Stimulated activated naive CD8-positive, alpha-beta T cell treated with anti-CD3 and anti-CD28 coated beads, Interleukin-15, Interleukin-2, amounts not matched to agents 100 U/mL and 50 U/mL, for 24 hours (primary cell): ENCODE data around the gene STRIT1.
"Not testable (repeated sequence)": the region's sequence is repeated elsewhere in the genome, so short reads cannot be mapped to it uniquely, and the experiment has no call there.

ENCODE experiments used
- ATAC-seq: fragments of 150-1000 bp; cut with Tn5 transposase; one replicate; pipeline ENCODE4 v1.10.0; 2021
- DNase-seq: peaks from one replicate; pipeline ENCODE4 v3.0.0; 2021

The STRIT1 gene

GRCh38 chr3:155313300-155313699 lies 19.8 kb upstream of the STRIT1 start:
- DNase-seq (no peak), ATAC-seq (no peak)

DNA sequence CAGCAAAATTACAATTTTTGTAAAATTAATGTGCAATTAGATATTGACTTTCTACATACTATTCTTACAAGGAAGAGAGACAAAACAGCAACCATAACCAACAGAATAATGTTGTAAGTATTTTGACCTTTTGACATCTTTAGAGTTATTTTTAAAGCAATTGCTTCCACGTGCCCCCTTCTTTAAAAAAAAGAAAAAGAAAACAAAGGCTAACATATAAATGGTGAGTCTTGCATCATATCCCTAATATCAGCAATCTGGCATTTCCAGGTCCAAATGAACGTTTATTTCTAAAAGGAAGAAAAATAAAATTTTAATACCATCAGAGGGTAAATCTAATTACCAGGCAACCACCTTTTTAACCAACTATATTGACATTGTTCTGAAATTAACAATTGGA lies 19.3 kb upstream of the STRIT1 start:
- ATAC-seq (no peak), DNase-seq (no peak)

DNA sequence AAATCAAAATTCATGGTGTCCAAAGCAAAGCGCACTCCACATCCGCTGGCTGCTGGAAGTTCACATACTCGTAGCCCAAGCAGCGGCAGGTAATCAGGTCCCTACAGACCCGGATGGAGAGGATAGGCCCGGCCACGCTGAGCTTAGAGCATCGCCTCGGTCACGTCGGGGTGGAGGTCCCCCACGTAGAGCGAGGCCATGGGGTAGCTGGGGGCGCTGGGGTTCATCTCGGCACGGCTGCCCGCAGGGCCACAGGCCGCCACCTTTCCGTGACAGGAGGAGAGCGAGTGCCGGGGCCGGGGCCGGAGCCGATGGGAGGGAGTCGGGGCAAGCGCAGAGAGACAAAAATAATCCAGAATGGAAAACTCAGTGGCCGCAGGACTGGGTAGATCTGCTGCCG lies 16.1 kb upstream of the STRIT1 start:
- ATAC-seq (no peak), DNase-seq (no peak)

- no peak for ATAC-seq
Observed at GRCh38 chr3:155308831-155309230, 15.3 kb upstream of the STRIT1 start.

DNA sequence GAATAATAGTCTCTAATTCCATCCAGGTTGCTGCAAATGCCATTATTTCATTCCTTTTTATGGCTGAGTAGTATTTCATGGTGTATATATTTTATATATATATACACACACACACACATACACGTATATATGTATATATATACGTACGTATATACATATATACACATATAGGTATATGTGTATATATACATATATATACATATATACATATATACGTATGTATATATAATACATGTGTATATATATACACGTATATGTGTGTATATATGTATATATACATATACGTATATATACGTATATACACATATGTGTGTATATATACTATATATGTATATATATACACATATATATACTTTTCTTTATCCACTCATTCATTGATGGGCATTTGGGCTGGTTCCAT lies 13.7 kb upstream of the STRIT1 start:
- DNase-seq (no peak), ATAC-seq (no peak)

More at GRCh38 chr3:155308831-155309230, 15.3 kb upstream of the STRIT1 start:
- DNase-seq, result no peak

GRCh38 chr3:155304394-155304793 lies 10.9 kb upstream of the STRIT1 start:
- ATAC-seq, result no peak

GRCh38 chr3:155303540-155304097 lies 10.1 kb upstream of the STRIT1 start:
- DNase-seq (no peak), ATAC-seq (no peak)

More at GRCh38 chr3:155304394-155304793, 10.9 kb upstream of the STRIT1 start:
- DNase-seq, result no peak

DNA sequence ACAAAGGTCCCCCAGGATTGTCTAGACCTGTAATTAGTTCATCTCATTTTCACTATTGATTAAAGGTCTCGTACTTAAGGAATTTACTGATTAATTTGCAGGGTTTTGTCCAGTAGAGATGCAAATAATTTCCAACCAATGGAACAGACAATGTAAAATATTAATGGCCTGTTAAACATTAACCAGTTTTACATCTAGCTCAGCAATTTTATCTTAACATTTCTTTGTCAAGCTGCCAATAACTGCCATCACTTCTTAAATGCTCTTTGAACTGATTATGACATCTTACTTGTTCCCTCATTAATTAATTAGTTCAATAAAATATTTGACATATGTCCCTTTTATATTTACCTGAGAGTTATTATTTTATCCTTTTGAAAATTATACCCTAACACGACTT lies 9.4 kb upstream of the STRIT1 start:
- no peak for ATAC-seq
- no peak for DNase-seq

- ATAC-seq, result no peak
- no peak for DNase-seq
Observed at GRCh38 chr3:155302481-155302880, 9.0 kb upstream of the STRIT1 start.

GRCh38 chr3:155297100-155297499 lies 3.6 kb upstream of the STRIT1 start:
- DNase-seq (no peak), ATAC-seq (no peak)

DNA sequence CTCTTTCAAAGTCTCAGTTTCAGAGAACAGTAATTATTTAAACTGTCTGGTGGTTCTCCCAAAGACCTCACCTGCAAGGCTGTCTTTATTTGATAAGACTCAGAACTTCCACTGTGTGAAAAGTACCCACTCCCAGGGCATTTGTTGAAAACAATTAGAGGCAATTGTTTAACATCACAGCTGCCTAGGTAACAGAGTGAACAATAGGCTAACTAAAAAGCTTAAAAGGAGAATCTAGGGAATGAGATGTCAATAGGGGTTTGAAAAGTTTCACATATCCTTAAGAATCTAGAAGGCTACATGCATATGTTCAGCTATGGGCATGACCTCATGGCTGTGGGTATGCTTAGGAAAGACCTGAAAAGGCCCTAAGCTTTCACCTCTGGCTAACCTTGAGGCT lies 2.9 kb upstream of the STRIT1 start:
- no peak for DNase-seq
- ATAC-seq, result no peak

DNA sequence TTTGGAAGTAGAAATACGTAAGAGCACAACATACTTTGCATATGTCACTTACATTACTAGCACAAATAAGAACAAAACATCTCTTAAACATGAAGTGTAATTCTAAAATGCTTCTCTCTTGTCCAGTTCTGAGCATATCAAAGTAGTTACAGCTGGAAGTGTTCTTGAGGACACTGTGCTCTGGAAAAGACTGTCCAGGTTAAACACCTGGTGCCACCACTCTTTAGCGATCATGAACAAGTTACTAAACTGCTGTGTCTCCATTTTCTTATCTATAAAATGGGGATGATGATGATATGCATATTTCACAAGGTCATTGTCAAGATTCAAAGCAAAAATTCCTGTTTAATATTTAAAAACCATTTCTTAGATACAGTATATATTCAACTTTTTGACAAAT lies 790 bp downstream of the STRIT1 start:
- no peak for DNase-seq
- ATAC-seq, result no peak

DNA sequence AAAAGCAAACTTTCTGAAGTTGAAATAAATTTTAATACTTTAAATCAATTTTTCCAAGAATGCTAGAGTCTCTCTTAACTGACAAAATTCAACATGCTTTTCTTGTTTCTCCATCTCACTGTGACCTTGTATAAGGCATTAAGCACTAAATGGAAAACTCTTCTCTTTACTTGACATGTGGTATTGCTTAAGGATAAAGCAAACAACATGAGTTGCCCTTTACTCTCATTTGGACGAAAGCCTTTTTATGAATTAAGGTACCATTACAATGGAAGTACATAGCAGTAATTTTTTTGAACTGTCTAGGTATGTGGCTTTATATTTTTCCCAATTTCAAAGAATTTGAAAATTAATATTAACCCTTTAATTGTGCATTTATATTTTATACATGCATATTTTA lies 1.4 kb downstream of the STRIT1 start:
- no peak for DNase-seq
- ATAC-seq, result no peak

DNA sequence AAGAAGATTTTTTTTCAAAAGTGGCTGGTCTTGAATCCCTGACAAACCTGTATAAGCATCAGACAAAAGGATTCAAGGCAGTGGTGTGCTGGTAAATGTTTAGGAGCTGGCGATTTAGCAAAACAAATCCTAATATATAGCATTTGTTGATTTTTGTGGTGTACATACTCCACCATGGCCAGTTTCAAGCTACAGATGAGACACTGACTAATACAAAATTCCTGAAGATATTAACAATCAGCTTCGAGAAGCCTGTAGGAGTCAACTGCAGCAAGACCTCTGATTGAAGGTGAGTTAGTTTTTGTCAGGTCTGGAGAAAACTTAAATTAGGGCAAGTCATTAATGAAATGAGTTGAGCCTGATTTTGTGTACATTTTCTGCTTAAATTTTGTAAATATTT lies 6.7 kb downstream of the STRIT1 start:
- no peak for DNase-seq
- no peak for ATAC-seq

DNA sequence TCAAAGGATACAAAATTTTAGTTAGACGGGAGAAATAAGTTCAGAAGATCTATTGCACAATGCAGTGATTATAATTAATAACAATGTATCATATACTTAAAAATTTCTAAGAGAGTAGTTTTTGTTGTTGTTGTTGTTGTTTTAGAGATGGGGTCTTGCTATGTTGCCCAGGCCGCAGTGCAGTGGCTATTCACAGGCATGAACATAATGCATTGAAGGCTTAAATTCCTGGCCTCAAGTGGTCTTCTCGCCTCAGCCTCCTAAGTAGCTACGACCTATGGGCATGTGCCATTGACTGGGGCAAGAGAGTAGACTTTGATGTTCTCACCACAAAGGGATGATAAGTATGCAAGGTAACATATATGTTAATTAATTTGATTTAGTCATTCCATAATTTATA lies 7.5 kb downstream of the STRIT1 start:
- ATAC-seq (no peak), DNase-seq (no peak)

GRCh38 chr3:155283092-155284056 lies 10.1 kb downstream of the STRIT1 start:
- no peak for ATAC-seq

GRCh38 chr3:155282385-155283091 lies 10.9 kb downstream of the STRIT1 start:
- ATAC-seq (no peak), DNase-seq (no peak)

More at GRCh38 chr3:155283092-155284056, 10.1 kb downstream of the STRIT1 start:
- DNase-seq, result no peak

DNA sequence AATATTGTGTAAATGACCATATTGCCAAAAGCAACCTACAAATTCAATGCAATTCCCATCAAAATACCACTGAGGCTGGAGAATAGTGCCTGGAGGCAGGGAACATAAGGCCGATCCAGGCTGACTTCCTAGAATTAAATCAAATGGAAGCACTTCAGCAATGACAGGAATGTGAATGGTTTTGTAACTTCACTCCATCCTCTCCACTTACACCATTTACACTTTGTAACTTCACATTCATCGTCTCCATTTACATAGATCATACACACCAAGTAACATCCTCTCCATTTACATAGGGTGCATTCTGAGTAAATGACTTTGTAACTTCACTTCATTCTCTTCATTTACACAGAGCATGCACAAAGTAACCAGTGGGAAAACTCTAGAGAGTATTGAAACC lies 11.6 kb downstream of the STRIT1 start:
- ATAC-seq (no peak), DNase-seq (no peak)

DNA sequence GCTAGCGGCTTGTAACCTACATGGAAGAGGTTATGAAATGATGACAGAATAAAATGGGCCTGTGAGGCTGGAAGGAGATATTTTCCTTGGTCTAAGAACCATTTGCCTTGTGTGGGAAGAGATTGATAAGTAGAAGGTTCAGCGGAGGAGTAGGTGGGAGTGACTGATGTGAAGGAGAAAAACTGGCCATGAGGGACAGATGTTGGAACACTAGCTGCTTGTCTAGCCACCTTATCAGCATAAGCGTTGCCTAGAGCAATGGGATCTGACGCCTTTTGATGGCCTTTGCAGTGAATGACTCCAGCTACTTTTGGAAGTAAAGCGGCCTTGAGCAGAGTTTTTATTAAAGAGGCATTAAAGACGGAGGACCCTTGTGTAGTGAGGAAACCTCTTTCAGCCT lies 17.4 kb downstream of the STRIT1 start:
- DNase-seq, ATAC-seq: not testable (repeated sequence)

- not testable (repeated sequence) for ATAC-seq, DNase-seq
Observed at GRCh38 chr3:155275159-155275754, 18.2 kb downstream of the STRIT1 start.

DNA sequence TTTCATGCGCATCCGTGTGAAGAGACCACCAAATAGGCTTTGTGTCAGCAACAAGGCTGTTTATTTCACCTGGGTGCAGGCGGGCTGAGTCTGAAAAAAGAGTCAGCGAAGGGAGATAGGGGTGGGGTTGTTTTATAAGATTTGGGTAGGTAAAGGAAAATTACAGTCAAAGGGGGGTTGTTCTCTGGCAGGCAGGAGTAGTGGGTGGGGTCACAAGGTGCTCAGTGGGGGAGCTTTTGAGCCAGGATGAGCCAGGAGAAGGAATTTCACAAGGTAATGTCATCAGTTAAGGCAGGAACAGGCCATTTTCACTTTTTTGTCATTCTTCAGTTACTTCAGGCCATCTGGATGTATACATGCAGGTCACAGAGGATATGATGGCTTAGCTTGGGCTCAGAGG lies 19.0 kb downstream of the STRIT1 start:
- not testable (repeated sequence) for ATAC-seq, DNase-seq

DNA sequence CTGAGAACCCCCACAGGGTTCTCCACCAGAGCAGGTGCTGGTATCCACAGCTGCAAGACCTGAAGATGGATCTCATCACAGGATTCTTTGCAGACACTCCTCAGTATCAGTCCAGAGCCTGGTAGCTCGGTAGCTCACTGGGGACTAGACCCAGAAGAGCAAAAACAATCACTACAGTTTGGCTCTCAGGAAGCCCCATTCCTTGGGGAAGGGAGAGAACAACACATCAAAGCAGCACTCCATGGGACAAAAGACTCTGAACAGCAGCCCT lies 22.2 kb downstream of the STRIT1 start:
- DNase-seq (no peak), ATAC-seq (no peak)
